Muscle layer of colon (tissue), 2 donors: ENCODE results near the gene C12orf56.
"Not testable (repeated sequence)": the region's sequence is repeated elsewhere in the genome, so short reads cannot be mapped to it uniquely, and the experiment has no call there.

Experiments used
- H3K27ac ChIP-seq: one replicate; pipeline ENCODE4 v1.7.0; 2013; ENCODE audit warnings: low read depth, mild to moderate bottlenecking, low read length, moderate library complexity
- H3K27me3 ChIP-seq, 2 donors: one replicate each; pipeline ENCODE4 v1.7.0; 2013; ENCODE audit warnings: low read length in 2 of 2, mild to moderate bottlenecking in 2 of 2; ENCODE audit not compliant: insufficient read depth in 2 of 2, control insufficient read depth in 1 of 2
- H3K36me3 ChIP-seq: one replicate; pipeline ENCODE4 v1.7.0; 2013; ENCODE audit warnings: mild to moderate bottlenecking, low read length; ENCODE audit not compliant: insufficient read depth
- H3K4me1 ChIP-seq: one replicate; pipeline ENCODE4 v1.7.0; 2013; ENCODE audit warnings: mild to moderate bottlenecking, low read length; ENCODE audit not compliant: insufficient read depth
- H3K4me3 ChIP-seq, 2 donors: one replicate each; pipeline ENCODE4 v1.7.0; 2013; ENCODE audit warnings: low read length in 2 of 2, low read depth in 1 of 2, mild to moderate bottlenecking in 1 of 2, moderate library complexity in 1 of 2
- H3K9ac ChIP-seq: one replicate; pipeline ENCODE4 v1.7.0; 2013; ENCODE audit warnings: low read length
- H3K9me3 ChIP-seq: one replicate; pipeline ENCODE4 v1.7.0; 2013; ENCODE audit warnings: mild to moderate bottlenecking, low read length
- donor health status: abdominal sarcoma.
- donor health status: Adenocarcinoma of cecum.

C12orf56 gene

GRCh38 chr12:64225626-64226025 lies 164.9 kb downstream of the C12orf56 start:
- no peak overlapping the region for H3K27ac ChIP-seq
- H3K9ac ChIP-seq, result no peak overlapping the region
- no peaks in the 10 kb centered on the region for H3K36me3 ChIP-seq
- H3K27me3 ChIP-seq, result no peaks in the 10 kb centered on the region
- H3K4me3 ChIP-seq, result no peak overlapping the region
- H3K9me3 ChIP-seq, result no peaks in the 10 kb centered on the region
- H3K4me1 ChIP-seq, result peaks cover 5% of the 10 kb centered on the region

GRCh38 chr12:64222009-64222765 lies 168.4 kb downstream of the C12orf56 start, which contains the start of gene KICS2:
KICS2 (minus strand) TSS chr12:64222296; CDS start chr12:64222237, 59 bp downstream.
- peak within 1 kb of the TSS; percentile 56 for H3K9ac ChIP-seq
- H3K27ac ChIP-seq, result peak within 1 kb of the TSS; percentile 85
- no peaks in the 10 kb centered on the region for H3K27me3 ChIP-seq
- peaks cover 5% of the 10 kb centered on the region for H3K4me1 ChIP-seq
- no peaks in the 10 kb centered on the region for H3K9me3 ChIP-seq
- no peaks in the 10 kb centered on the region for H3K36me3 ChIP-seq
- peak within 1 kb of the TSS; percentile 63 to 85 for H3K4me3 ChIP-seq

GRCh38 chr12:64221651-64222008 lies 168.9 kb downstream of the C12orf56 start:
- Histone ChIP-seq H3K27me3 (no peaks in the 10 kb centered on the region), H3K4me1 (peaks cover 5% of the 10 kb centered on the region), H3K4me3 (peak overlapping the region; percentile 63 to 85), H3K27ac (peak overlapping the region; percentile 85), H3K9ac (peak overlapping the region; percentile 54), H3K9me3 (no peaks in the 10 kb centered on the region), H3K36me3 (no peaks in the 10 kb centered on the region)

GRCh38 chr12:64220046-64220445 lies 170.5 kb downstream of the C12orf56 start:
- Histone ChIP-seq H3K4me3 (no peak overlapping the region), H3K27ac (no peak overlapping the region), H3K36me3 (no peaks in the 10 kb centered on the region), H3K27me3 (no peaks in the 10 kb centered on the region), H3K4me1 (peaks cover 5% of the 10 kb centered on the region), H3K9ac (no peak overlapping the region), H3K9me3 (no peaks in the 10 kb centered on the region)

- no peak overlapping the region for H3K27ac ChIP-seq
- H3K9me3 ChIP-seq, result no peaks in the 10 kb centered on the region
- H3K4me3 ChIP-seq, result no peak overlapping the region
- H3K27me3 ChIP-seq, result no peaks in the 10 kb centered on the region
- peaks cover 5% of the 10 kb centered on the region for H3K4me1 ChIP-seq
- no peaks in the 10 kb centered on the region for H3K36me3 ChIP-seq
- H3K9ac ChIP-seq, result no peak overlapping the region
Observed at GRCh38 chr12:64219145-64219544, 171.4 kb downstream of the C12orf56 start.

- Histone ChIP-seq H3K27ac (no peak overlapping the region), H3K9me3 (no peaks in the 10 kb centered on the region), H3K36me3 (no peaks in the 10 kb centered on the region), H3K9ac (no peak overlapping the region), H3K27me3 (no peaks in the 10 kb centered on the region), H3K4me3 (no peak overlapping the region), H3K4me1 (peaks cover 5% of the 10 kb centered on the region)
Observed at GRCh38 chr12:64218597-64218996, 172.0 kb downstream of the C12orf56 start.

GRCh38 chr12:64217643-64218042 lies 172.9 kb downstream of the C12orf56 start:
- not testable (repeated sequence) for H3K36me3 ChIP-seq, H3K27ac ChIP-seq, H3K4me3 ChIP-seq, H3K4me1 ChIP-seq, H3K27me3 ChIP-seq, H3K9ac ChIP-seq, H3K9me3 ChIP-seq

- Histone ChIP-seq H3K36me3 (no peaks in the 10 kb centered on the region), H3K9me3 (no peaks in the 10 kb centered on the region), H3K4me3 (no peak overlapping the region), H3K9ac (no peak overlapping the region), H3K27me3 (no peaks in the 10 kb centered on the region), H3K27ac (no peak overlapping the region), H3K4me1 (peaks cover 2% of the 10 kb centered on the region)
Observed at GRCh38 chr12:64216239-64216638, 174.3 kb downstream of the C12orf56 start.
